UCSD-AML1 (cell line): ENCODE results near the gene CAPN2.
"Not testable (repeated sequence)": the region's sequence is repeated elsewhere in the genome, so short reads cannot be mapped to it uniquely, and the experiment has no call there.

Source experiments
- DNase-seq: peaks from one replicate; lab custom pipeline; 2025; ENCODE audit not compliant: unreplicated experiment; lab: John Stamatoyannopoulos, UW

CAPN2 gene

GRCh38 chr1:223784541-223784940, 72.2 kb downstream of the CAPN2 start:
- no peak for DNase-seq

- DNase-seq, result no peak
These were observed 73.5 kb downstream of the CAPN2 start for GRCh38 chr1:223785808-223786207.

GRCh38 chr1:223788746-223789415, 76.5 kb downstream of the CAPN2 start:
- DNase-seq, result no peak

GRCh38 chr1:223792046-223792445, 79.7 kb downstream of the CAPN2 start:
- DNase-seq, result no peak

- no peak for DNase-seq
These were observed 81.4 kb downstream of the CAPN2 start for GRCh38 chr1:223793716-223794115.

- DNase-seq, result no peak
These were observed 82.0 kb downstream of the CAPN2 start for GRCh38 chr1:223794136-223794880.

GRCh38 chr1:223796210-223796609, 83.9 kb downstream of the CAPN2 start:
- no peak for DNase-seq

- DNase-seq, result no peak
These were observed 89.7 kb downstream of the CAPN2 start for GRCh38 chr1:223802032-223802431.

GRCh38 chr1:223802602-223803001, 90.3 kb downstream of the CAPN2 start:
- DNase-seq, result no peak

- no peak for DNase-seq
These were observed 90.9 kb downstream of the CAPN2 start for GRCh38 chr1:223803211-223803610.

- DNase-seq, result not testable (repeated sequence)
These were observed 97.6 kb downstream of the CAPN2 start for GRCh38 chr1:223809905-223810304.

GRCh38 chr1:223810586-223810985, 98.2 kb downstream of the CAPN2 start:
- DNase-seq, result no peak

GRCh38 chr1:223811634-223812101, 99.3 kb downstream of the CAPN2 start:
- DNase-seq, result no peak

GRCh38 chr1:223813645-223814044, 101.3 kb downstream of the CAPN2 start:
- DNase-seq, result no peak

GRCh38 chr1:223815020-223815853, 102.9 kb downstream of the CAPN2 start:
- no peak for DNase-seq

GRCh38 chr1:223815865-223816264, 103.5 kb downstream of the CAPN2 start:
- no peak for DNase-seq

GRCh38 chr1:223817265-223817664, 104.9 kb downstream of the CAPN2 start:
- not testable (repeated sequence) for DNase-seq

- DNase-seq, result no peak
These were observed 107.6 kb downstream of the CAPN2 start for GRCh38 chr1:223819730-223820514.

- DNase-seq, result no peak
These were observed 108.1 kb downstream of the CAPN2 start for GRCh38 chr1:223820515-223820858.

- no peak for DNase-seq
These were observed 108.6 kb downstream of the CAPN2 start for GRCh38 chr1:223820971-223821370.

- no peak for DNase-seq
These were observed 111.9 kb downstream of the CAPN2 start for GRCh38 chr1:223824287-223824686.
